ENCODE data around the gene DGCR2.

Gene DGCR2

GRCh38 chr22:19126309-19127273 is 4.4 kb upstream of the DGCR2 start:
- no peak for DNase-seq

DNA sequence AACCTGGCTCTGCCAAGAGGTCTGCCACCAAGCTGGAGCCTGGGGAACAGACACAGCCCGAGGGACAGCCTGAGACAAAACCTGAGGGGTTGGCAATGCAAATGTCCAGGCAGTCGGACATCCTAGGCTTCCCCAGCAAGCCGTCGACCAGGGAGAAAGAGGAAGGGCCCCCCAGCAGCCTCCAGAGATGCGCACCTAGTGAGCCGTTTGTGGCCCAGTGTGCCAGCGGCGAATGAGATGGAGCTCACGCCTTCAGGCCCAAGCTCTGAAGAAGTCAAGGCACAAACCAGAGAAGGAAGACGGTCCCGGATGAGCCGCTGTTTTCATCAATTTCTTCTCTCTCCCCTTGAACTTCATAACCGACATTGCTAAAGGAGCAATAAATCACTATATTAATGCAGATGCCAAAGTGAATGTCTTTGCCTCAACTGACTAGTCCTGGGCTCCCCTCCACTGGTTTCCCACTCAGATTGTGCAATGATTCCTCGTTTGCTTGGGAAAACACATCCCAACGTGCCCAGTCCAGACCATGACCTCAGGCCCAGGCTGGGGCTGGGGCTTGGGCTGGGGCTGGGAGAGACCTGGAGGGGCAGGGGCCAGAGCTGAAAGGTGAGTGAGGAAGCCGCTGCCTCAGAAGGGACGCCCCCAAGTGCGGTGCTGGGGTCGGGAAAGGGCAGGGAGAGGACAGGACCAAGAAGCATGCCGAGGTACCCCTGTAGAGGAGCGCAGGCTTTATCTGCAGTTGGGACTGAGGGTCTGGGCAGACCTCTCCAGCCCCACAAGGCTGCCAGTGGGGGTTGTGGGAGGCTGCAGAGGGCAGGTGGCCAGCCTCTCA is 3.5 kb upstream of the DGCR2 start:
- DNase-seq = no peak

DNA sequence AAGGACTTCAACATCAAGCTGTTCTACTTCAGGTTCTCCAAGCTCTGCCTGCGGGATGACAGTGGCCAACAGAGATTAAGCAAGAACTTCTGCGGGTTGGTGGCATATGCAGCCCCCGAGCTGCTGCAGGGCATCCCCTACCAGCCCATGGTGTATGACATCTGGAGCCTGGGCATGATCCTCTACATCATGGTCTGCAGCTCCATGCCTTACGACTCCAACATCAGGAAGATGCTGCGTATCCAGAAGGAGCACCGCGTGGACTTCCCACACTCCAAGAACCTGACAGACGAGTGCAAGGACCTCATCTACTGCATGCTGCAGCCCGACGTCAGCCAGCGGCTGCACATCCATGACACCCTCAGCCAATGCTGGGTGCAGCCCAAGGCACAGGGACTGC is 2.8 kb upstream of the DGCR2 start:
- DNase-seq = no peak

DNA sequence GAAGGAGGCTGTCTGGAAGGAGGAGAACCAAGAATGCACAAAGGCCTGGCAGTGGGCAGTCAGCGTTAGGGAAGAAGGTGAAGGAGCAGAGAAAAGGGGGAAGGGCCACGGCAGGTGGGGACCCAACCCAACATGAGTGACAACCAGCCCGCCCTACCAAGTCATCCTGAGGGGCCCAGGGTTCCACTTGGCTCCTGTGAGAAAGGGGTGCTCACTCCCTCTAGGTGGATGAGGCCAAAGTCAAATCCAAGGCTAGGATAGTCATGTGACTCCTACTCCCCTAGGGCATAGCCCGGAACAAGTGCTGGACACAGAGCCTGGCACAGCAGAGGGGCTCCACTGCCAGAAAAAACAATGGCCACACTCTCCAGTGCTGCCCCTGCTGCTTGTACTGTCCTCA is 2.2 kb upstream of the DGCR2 start:
- no peak for DNase-seq

DNA sequence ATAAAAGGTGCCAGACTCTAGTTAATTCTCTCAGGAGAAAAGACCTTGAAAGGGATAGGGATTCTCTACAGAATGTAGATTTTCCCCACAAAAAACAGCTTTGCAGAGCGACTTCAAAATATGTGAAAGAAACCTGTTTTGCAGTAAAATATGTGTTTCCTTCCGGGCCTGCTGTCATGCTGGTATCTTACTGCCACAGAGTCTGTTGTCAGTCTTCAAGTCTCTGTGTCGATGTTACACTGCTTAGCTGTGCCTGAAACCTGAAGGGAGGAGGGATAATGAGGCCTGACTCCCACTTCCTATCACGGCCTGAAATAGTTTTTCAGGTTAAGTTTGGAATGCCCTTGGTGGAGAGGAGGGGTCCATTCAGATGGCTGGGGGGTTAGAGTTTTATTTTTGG is 1.7 kb upstream of the DGCR2 start:
- no peak for DNase-seq

DNA sequence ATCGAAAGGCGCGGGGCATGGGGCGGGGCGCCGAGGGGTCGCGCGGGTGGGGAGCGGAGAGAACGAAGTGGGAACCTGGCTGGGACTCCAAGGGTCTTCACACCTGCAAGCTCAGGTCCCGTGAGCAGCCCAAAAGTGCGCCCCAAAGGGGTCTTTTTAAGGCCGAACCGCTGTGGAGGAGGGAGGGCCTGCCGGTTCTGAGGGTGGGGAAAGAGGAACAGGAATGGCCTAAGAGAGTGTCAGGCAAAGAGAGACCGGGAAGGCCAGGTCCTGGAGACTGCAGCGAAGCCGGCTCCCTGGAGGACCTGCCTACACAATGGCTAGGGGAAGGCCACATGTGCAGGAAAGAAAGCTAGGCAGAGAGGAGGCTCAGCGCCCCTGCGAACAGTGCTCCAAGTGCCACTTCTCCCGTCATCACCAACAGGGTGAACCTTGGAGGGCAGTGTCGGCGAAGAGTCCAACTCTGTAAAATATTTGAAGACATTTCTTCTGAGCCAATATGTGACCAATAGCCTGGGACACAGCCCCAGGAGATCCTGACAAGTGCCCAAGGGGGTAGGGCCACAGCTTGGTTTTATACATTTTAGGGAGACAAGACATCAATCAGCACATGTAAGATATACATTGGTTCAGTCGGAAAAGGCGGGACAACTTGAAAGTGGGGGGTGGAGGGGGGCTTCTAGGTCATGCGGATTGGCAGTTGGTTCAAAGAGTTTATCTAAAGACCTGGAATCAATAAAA is 710 bp upstream of the DGCR2 start:
- no peak for DNase-seq

DNA sequence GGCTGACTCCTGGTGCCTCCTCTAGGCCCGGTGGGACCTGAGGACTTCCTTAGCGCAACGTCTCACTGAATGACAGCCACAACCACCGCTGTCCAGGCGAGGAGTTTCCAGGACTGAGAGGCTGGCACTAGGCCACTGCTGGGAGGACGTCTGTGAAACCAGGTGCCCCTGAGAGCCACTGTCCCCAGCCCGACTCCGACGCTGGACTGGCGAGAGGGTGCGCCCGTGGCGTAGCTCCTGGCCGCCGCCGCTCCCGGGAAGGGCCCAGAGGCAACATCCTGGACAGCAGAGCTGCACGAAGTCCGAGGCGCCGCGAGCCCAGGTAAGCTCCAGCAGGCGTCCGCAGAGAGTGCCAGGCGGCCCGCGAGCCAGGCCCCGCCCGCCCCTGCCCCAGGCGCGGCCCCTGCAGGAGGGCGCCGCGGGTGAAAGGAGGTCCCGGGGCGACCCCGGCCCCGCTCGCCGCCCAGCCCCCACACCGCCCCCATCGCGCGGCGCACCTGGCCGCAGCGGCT is 525 bp downstream of the DGCR2 start:
- DNase-seq = peak; percentile 24

- no peak for DNase-seq
These were observed 1.2 kb downstream of the DGCR2 start for GRCh38 chr22:19120829-19121630.

DNA sequence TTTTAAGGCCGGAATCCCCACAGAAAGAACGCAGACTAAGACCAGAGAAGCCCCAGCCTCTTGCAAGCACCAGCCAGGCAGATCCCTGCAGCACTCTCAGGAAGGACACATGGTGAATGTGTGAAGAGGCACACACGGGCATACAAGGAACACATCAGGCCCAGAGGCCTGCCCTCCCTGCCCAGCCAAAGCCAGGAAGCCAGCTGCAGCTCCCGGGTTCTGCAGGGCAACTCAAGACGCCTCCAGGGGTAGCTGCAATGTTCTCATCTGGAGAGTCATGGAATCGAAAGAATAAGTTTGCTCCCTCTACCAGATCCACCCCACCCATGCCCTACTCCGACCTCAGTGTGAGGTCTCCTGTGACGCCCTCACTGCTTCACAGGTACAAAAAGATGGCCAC is 2.3 kb downstream of the DGCR2 start:
- DNase-seq = no peak

DNA sequence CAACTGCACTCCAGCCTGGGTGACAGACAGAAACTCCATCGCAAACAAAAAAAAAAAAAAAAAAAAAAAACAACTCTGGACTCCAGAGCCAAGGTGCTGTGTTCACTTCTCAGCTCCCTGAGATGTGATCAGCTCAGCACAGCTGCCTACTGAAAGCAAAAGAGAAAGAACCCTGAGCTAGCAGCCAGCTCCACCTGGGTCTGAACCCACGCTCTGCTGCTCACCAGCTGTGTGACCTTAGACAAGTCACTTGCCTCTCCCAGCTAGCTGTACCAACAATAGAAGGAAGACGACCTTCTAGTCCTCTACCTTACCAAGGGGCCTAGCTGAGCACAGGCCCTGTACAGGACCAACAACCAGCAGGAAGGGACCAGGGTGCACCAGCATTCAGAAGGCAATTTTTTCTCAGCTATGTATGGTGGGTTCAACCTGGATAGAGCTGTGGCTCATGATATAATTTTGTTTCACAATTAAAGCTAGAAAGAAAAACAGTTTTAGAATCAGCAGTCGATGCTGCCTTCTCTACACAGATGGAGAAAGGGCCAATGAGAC is 3.8 kb downstream of the DGCR2 start:
- peak; percentile 13 for DNase-seq

- DNase-seq = no peak
These were observed 5.1 kb downstream of the DGCR2 start for GRCh38 chr22:19117111-19117512.

DNA sequence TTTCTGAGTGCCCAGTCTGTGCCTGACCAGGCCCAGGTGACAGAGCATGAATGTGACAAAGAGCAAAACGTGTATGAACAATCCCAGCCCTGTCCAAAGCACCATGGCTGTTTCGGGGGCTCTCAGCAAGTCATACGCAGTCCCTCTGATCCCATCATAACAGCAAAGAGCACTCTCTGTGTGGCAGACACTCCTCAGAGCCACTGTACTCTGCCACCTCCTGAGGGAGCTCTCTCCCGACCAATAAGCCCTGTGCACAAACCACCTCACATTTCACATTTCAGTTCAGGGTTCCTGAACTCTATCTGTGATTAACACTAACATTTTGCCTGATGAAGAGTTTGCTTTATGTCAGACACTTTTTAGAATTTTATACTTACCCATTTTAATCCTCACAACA is 6.6 kb downstream of the DGCR2 start:
- DNase-seq = no peak

DNA sequence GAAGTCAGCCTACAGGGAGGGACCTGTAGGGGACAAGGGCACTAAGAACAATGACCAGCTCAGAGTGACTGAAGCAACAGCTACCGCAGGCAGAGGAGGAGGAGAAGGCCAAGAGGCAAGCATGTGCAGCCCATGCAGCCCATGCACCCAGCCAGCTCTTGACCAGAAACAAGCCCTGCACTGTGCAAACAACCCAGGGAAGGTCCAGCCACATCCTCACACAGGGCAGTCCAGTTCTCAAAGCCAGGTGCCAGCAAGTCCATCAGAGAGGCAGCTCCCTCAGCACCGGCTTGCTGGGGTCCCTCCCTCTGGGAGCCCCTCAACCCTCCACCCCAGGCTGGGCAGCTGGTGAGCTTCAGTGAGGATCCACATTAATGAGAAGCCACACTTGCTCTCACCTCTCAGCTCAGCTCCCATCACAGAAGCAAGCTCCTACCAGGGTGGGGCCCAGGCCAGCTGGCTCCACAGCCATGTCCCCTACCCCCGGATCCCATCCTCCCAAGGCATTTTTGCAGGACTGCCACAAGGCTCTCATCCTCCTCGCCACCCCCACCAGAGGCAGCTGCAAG is 7.1 kb downstream of the DGCR2 start:
- no peak for DNase-seq

- no peak for DNase-seq
These were observed 8.8 kb downstream of the DGCR2 start for GRCh38 chr22:19113429-19113828.

- DNase-seq = no peak
These were observed 10.6 kb downstream of the DGCR2 start for GRCh38 chr22:19111584-19111983.

DNA sequence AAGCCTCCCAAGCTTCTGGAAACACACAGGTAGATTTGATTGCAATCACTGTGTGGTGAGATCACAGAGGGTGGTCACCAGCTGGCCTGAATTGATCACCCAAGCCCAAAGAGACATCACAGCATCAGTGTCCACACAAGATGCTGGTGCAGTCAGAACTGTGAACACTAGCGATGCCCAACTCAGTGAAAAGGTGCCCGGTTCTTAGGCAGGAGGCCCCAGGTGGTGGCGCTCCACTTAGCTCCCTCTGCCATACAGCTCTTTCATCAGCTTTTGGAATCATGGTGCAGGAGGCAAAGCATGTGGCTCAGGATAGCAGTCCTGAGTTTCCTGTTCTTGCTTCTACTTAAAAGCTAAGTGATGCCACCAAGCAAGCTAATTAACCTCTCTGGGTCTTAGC is 11.1 kb downstream of the DGCR2 start:
- DNase-seq = no peak

- no peak for DNase-seq
These were observed 11.6 kb downstream of the DGCR2 start for GRCh38 chr22:19110646-19111045.

GRCh38 chr22:19110064-19110458 is 12.2 kb downstream of the DGCR2 start:
- no peak for DNase-seq

GRCh38 chr22:19109198-19110063 is 12.8 kb downstream of the DGCR2 start:
- peak; percentile 32 for DNase-seq

- DNase-seq = no peak
These were observed 13.4 kb downstream of the DGCR2 start for GRCh38 chr22:19108807-19109197.

- no peak for DNase-seq
These were observed 14.5 kb downstream of the DGCR2 start for GRCh38 chr22:19107730-19108074.
